OCI-LY1 (cell line): ENCODE results near the gene EPB41L1.

Experiments used
- H2AFZ ChIP-seq: fragments of 200-600 bp; sonication (generic), shearing (Covaris generic); 2 replicates; pipeline ENCODE4 v1.6.0; 2014; ENCODE audit warnings: antibody characterized with exemption, mild to moderate bottlenecking, low read length
- H3F3A ChIP-seq: fragments of 200-600 bp; sonication (generic), shearing (Covaris generic); 2 replicates; pipeline ENCODE4 v1.6.0; 2014; ENCODE audit warnings: mild to moderate bottlenecking, antibody characterized with exemption, low read length, moderate library complexity; ENCODE audit not compliant: insufficient read depth
- H3K27ac ChIP-seq: fragments of 200-600 bp; sonication (generic); 2 replicates; pipeline ENCODE4 v1.5.1; 2014; ENCODE audit warnings: low read length, mixed run types, mild to moderate bottlenecking, low read depth; ENCODE audit not compliant: poor library complexity, severe bottlenecking
- H3K27me3 ChIP-seq: fragments of 200-600 bp; sonication (generic); 2 replicates; pipeline ENCODE4 v1.6.0; 2014; ENCODE audit warnings: antibody characterized with exemption, mild to moderate bottlenecking, low read length, moderate library complexity; ENCODE audit not compliant: insufficient read depth
- H3K36me3 ChIP-seq: fragments of 200-600 bp; sonication (generic); 2 replicates; pipeline ENCODE4 v1.6.1; 2014; ENCODE audit warnings: mild to moderate bottlenecking, antibody characterized with exemption, low read length, moderate library complexity, mixed read lengths; ENCODE audit not compliant: insufficient read depth
- H3K4me1 ChIP-seq: fragments of 200-600 bp; sonication (generic); 2 replicates; pipeline ENCODE4 v1.5.1; 2014; ENCODE audit warnings: mild to moderate bottlenecking, low read length, moderate library complexity; ENCODE audit not compliant: insufficient read depth, severe bottlenecking
- H3K4me2 ChIP-seq: fragments of 200-600 bp; sonication (generic), shearing (Covaris generic); 2 replicates; pipeline ENCODE4 v1.6.1; 2014; ENCODE audit warnings: low read length
- H3K4me3 ChIP-seq: fragments of 200-600 bp; sonication (generic); 2 replicates; pipeline ENCODE4 v1.5.1; 2014; ENCODE audit warnings: low read length, low read depth, mild to moderate bottlenecking, mixed read lengths; ENCODE audit not compliant: poor library complexity, severe bottlenecking
- H3K79me2 ChIP-seq: fragments of 200-600 bp; shearing (Covaris generic); 2 replicates; pipeline ENCODE4 v1.6.1; 2016; ENCODE audit warnings: mixed run types, low read length, mixed read lengths; ENCODE audit not compliant: insufficient read depth
- H3K9ac ChIP-seq: fragments of 200-600 bp; sonication (generic), shearing (Covaris generic); 2 replicates; pipeline ENCODE4 v1.6.1; 2014; ENCODE audit warnings: mild to moderate bottlenecking, low read length, mixed read lengths
- H3K9me2 ChIP-seq: fragments of 200-600 bp; sonication (generic), shearing (Covaris generic); 2 replicates; pipeline ENCODE4 v1.6.1; 2014; ENCODE audit warnings: low read depth, mild to moderate bottlenecking, low read length, mixed read lengths
- H3K9me3 ChIP-seq: fragments of 200-600 bp; shearing (Covaris generic); 2 replicates; pipeline ENCODE4 v1.6.1; 2014; ENCODE audit warnings: low read length, mixed read lengths
- H4K20me1 ChIP-seq: fragments of 200-600 bp; sonication (generic), shearing (Covaris generic); 2 replicates; pipeline ENCODE4 v1.6.0; 2016; ENCODE audit warnings: mild to moderate bottlenecking, low read length; ENCODE audit not compliant: insufficient read depth
- EZH2 ChIP-seq: fragments of 200-600 bp; sonication (generic), shearing (Covaris generic); IDR thresholded peaks from 2 replicates; pipeline ENCODE4 v1.8.0; 2017; ENCODE audit warnings: borderline replicate concordance, mixed run types, mild to moderate bottlenecking, antibody characterized with exemption, low read length, moderate library complexity, mixed read lengths
- TF ChIP-seq, protein P1 (sequence below): fragments of 200-600 bp; sonication (generic), shearing (Covaris generic); IDR thresholded peaks from 2 replicates; pipeline ENCODE4 v1.5.1; 2017; ENCODE audit warnings: mild to moderate bottlenecking, antibody characterized with exemption, low read length, moderate library complexity, mixed read lengths

Gene EPB41L1

GRCh38 chr20:36279362-36279761 lies 124.8 kb downstream of the EPB41L1 start:
- Histone ChIP-seq H3K9ac (no peak overlapping the region), H3K4me2 (no peak overlapping the region), H3K36me3 (no peaks in the 10 kb centered on the region), H3F3A (no peaks in the 10 kb centered on the region), H3K27ac (no peak overlapping the region), H4K20me1 (no peaks in the 10 kb centered on the region), H2AFZ (no peak overlapping the region), H3K4me1 (no peaks in the 10 kb centered on the region), H3K4me3 (no peak overlapping the region), H3K9me3 (no peaks in the 10 kb centered on the region), H3K27me3 (peaks cover 8% of the 10 kb centered on the region; the same call in 1 of the 2 replicates), H3K9me2 (no peaks in the 10 kb centered on the region), H3K79me2 (no peaks in the 10 kb centered on the region)
- TF ChIP-seq EZH2, result no peak
- TF ChIP-seq, protein P1, sequence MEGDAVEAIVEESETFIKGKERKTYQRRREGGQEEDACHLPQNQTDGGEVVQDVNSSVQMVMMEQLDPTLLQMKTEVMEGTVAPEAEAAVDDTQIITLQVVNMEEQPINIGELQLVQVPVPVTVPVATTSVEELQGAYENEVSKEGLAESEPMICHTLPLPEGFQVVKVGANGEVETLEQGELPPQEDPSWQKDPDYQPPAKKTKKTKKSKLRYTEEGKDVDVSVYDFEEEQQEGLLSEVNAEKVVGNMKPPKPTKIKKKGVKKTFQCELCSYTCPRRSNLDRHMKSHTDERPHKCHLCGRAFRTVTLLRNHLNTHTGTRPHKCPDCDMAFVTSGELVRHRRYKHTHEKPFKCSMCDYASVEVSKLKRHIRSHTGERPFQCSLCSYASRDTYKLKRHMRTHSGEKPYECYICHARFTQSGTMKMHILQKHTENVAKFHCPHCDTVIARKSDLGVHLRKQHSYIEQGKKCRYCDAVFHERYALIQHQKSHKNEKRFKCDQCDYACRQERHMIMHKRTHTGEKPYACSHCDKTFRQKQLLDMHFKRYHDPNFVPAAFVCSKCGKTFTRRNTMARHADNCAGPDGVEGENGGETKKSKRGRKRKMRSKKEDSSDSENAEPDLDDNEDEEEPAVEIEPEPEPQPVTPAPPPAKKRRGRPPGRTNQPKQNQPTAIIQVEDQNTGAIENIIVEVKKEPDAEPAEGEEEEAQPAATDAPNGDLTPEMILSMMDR, result no peak

DNA sequence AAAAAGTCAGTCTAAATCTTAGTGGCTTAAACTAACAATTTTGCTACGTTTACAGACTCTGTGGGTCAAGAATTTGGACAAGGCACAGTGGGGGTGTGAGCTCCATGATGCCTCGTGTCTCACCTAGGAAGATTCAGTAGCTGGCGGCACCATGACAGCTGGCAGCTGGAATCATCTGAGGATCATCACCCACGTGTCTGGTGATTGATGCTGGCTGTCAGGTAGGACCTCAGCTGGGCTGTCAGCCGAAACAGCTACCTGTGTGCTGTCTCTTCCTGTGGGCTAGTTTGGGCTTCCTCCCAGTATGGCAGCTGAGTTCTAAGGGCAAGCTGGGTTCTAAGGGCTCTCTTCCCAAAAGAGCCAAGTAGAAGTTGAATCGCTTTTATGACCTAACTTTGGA lies 125.2 kb downstream of the EPB41L1 start:
- TF ChIP-seq, protein P1, result no peak
- TF ChIP-seq EZH2, result no peak
- no peak overlapping the region for H3K27ac ChIP-seq
- H3K9me3 ChIP-seq, result no peaks in the 10 kb centered on the region

GRCh38 chr20:36281785-36282380 lies 127.3 kb downstream of the EPB41L1 start:
- no peaks in the 10 kb centered on the region for H3K9me3 ChIP-seq
- peaks cover 9% of the 10 kb centered on the region; the same call in 1 of the 2 replicates for H3K27me3 ChIP-seq
- no peak for TF ChIP-seq EZH2
- TF ChIP-seq, protein P1, result no peak

More for the DNA sequence above, 125.2 kb downstream of the EPB41L1 start:
- Histone ChIP-seq H3K4me3 (no peak overlapping the region), H3K9me2 (no peaks in the 10 kb centered on the region), H3K4me1 (no peaks in the 10 kb centered on the region), H3K36me3 (no peaks in the 10 kb centered on the region), H2AFZ (no peak overlapping the region), H4K20me1 (no peaks in the 10 kb centered on the region), H3K4me2 (no peak overlapping the region), H3K27me3 (peaks cover 9% of the 10 kb centered on the region; the same call in 1 of the 2 replicates), H3K9ac (no peak overlapping the region), H3F3A (no peaks in the 10 kb centered on the region), H3K79me2 (no peaks in the 10 kb centered on the region)

More at GRCh38 chr20:36281785-36282380, 127.3 kb downstream of the EPB41L1 start:
- Histone ChIP-seq H3K9ac (no peak overlapping the region), H3K9me2 (no peaks in the 10 kb centered on the region), H3K4me1 (no peaks in the 10 kb centered on the region), H2AFZ (no peak overlapping the region), H3F3A (no peaks in the 10 kb centered on the region), H3K27ac (no peak overlapping the region), H3K79me2 (no peaks in the 10 kb centered on the region), H3K36me3 (no peaks in the 10 kb centered on the region), H3K4me2 (no peak overlapping the region), H3K4me3 (no peak overlapping the region), H4K20me1 (no peaks in the 10 kb centered on the region)
